K562 (cell line): ENCODE data around the gene TMC5. TPM values are rescaled to one million over a fixed set of nuclear protein-coding genes. Genes with fewer than 3 reads are reported as not detected.
A peak's percentile ranks its signal among the peaks of the same experiment; 100 is the strongest.

Source experiments
- ARID4B ChIP-seq: sonication (generic); formaldehyde crosslinking; IDR thresholded peaks from 2 replicates; pipeline ENCODE4 v1.8.0; 2022; ENCODE audit warnings: mild to moderate bottlenecking, missing genetic modification reagents
- CHD1 ChIP-seq: fragments of 200-600 bp; sonication (generic); IDR thresholded peaks from one replicate; pipeline ENCODE4 v1.6.1; 2012; ENCODE audit warnings: mild to moderate bottlenecking, moderate library complexity, low read length, inconsistent platforms
- HEY1 ChIP-seq: fragments of 250-450 bp; sonication (Bioruptor Pico); IDR thresholded peaks from 2 replicates; pipeline ENCODE4 v1.5.0; 2020; ENCODE audit warnings: mild to moderate bottlenecking, moderate library complexity, borderline replicate concordance
- KAT2B ChIP-seq: IDR thresholded peaks from one replicate; pipeline ENCODE4 v1.6.1; 2012; ENCODE audit warnings: low read depth, mild to moderate bottlenecking, control low read depth, inconsistent platforms, low read length, moderate library complexity
- MGA ChIP-seq: fragments of 450-650 bp; IDR thresholded peaks from 2 replicates; pipeline ENCODE4 v1.6.1; 2016; ENCODE audit warnings: mild to moderate bottlenecking, moderate library complexity
- NCOA6 ChIP-seq: fragments of 450-650 bp; IDR thresholded peaks from 2 replicates; pipeline ENCODE4 v1.6.1; 2017; ENCODE audit warnings: mild to moderate bottlenecking
- SRSF9 ChIP-seq: fragments of 200-400 bp; formaldehyde crosslinking; IDR thresholded peaks from 2 replicates; pipeline ENCODE4 v1.6.1; 2017; ENCODE audit warnings: low read depth, low read length, borderline replicate concordance
- YBX1 ChIP-seq: fragments of 450-650 bp; IDR thresholded peaks from 2 replicates; pipeline ENCODE4 v1.7.1; 2016; ENCODE audit warnings: mild to moderate bottlenecking
- ZBED1 ChIP-seq: IDR thresholded peaks from 2 replicates; pipeline ENCODE4 v1.6.1; 2014
- ZNF174 ChIP-seq: fragments of 250-450 bp; sonication (Bioruptor Pico); IDR thresholded peaks from 2 replicates; pipeline ENCODE4 v1.4.0; 2020; ENCODE audit warnings: mild to moderate bottlenecking
- ZNF75A ChIP-seq: fragments of 450-650 bp; formaldehyde crosslinking; IDR thresholded peaks from 2 replicates; pipeline ENCODE4 v1.4.0; 2020; ENCODE audit warnings: mild to moderate bottlenecking
- polyA plus RNA-seq, 8 experiments: library from polyadenylated mRNA; depleted of rRNA in 4 of 8; stranded (reverse) in 5 of 8; unstranded in 3 of 8; fragments of >200 nt; fragmentation: Nextera tagmentation in 2 of 8; fragmentation: Illumina TruSeq in 1 of 8; extraction: Ambion mirVana in 2 of 8; extraction: Trizol in 1 of 8; gene quantifications; 2 replicates each; pipeline versions ENCODE4 v1.2.1 to v1.2.3, GENCODE V29; 2011 to 2014; ENCODE audit warnings: inconsistent platforms in 1 of 8, missing spikeins in 1 of 8
- total RNA-seq, 7 experiments: library from RNA; depleted of rRNA in 6 of 7; stranded (reverse); fragments of >200 nt in 6 of 7; fragmentation: Illumina TruSeq in 2 of 7; extraction: Trizol in 2 of 7; gene quantifications; 2 replicates each; pipeline versions ENCODE4 v1.2.1 to v1.2.3, GENCODE V29; 2011 to 2021; ENCODE audit warnings: low replicate concordance in 1 of 7

Gene TMC5
- total and polyA plus RNA-seq, 9 of the 15 experiments (the other 6 are each of a cell fraction or from before 2014, with no cell fraction given): 0.83 to 2.6 (median 1.6) TPM

- TF ChIP-seq MGA: peak; percentile 28
- TF ChIP-seq HEY1 (CRISPR knock-in tag): no peak
- no peak for TF ChIP-seq ZNF75A (CRISPR knock-in tag)
- no peak for TF ChIP-seq ZNF174 (CRISPR knock-in tag)
- TF ChIP-seq SRSF9: no peak
- no peak for TF ChIP-seq CHD1
- TF ChIP-seq NCOA6: no peak
- no peak for TF ChIP-seq ARID4B (CRISPR knock-in tag)
- no peak for TF ChIP-seq YBX1
- no peak for TF ChIP-seq ZBED1
- no peak for TF ChIP-seq KAT2B
Measured at GRCh38 chr16:19521471-19522396, 104.1 kb downstream of the TMC5 start, which contains the start of gene GDE1 (continued).
